Myocyte (in vitro differentiated cells): ENCODE measurements around the gene LSG1. TPM values are rescaled to one million over a fixed set of nuclear protein-coding genes. Genes with fewer than 3 reads are reported as not detected.

ENCODE experiments used
- DNase-seq: peaks from one replicate; pipeline ENCODE4 v3.0.0-alpha.2; 2012; ENCODE audit warnings: low read depth
- polyA plus RNA-seq: library from polyadenylated mRNA; unstranded; fragments of >200 nt; gene quantifications from one replicate; pipeline ENCODE4 v1.2.1, GENCODE V29; 2012; ENCODE audit warnings: missing spikeins
- total RNA-seq: library from RNA; depleted of rRNA; stranded (reverse); fragments of >200 nt; gene quantifications from 2 replicates; pipeline ENCODE4 v1.2.3, GENCODE V29; 2014

The LSG1 gene
- total RNA-seq, result 32.1 and 32.6 TPM in 2 replicates
- 26.5 TPM for polyA plus RNA-seq

DNA sequence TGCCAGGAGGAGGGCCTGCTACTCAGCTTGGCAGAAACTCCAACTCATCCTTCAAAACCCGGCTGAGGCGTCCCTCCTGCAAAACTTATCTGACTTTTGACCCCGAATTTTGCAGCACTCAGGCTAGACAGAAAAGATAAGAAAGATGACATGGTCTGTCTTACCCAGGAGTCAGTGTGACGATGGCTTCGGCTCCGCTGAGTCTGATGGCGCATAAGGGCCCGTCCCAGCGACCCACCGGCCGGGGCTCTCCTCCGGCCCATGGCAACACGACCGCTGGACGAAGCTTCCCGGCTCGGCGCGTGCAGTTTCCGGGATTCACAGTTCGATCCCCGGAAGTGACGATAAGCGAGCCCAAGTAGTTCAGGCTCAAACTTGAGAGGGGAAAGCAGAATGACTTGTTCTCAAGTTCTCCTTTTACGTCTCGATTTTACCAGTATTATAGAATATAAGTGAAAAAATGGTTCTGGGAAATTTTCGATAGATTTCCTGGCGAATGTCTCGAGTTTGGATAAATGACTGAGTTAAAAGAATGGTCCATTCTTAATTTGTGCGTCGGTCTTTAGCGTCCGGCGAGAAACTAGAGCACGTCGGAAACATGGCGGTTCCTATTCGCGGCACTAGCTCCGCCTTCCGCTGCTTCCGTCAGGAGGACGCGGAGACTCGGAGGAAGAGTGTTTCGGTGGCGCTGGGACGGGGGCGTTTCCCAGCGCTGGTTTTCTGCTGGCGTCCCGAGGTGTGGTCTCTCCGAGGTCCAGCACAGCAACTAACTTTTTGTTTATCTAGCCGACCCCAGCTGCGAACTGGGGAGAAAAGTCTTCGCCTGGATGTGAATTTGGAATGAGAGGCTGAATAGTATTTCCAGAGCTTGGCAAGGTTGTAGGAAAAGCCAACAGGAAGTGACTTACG lies at the start of gene LSG1:
LSG1 (minus strand) TSS at position 292 of the 909 bp plus-strand sequence; CDS start at position 263, 29 bp downstream.
- peak; percentile 98 for DNase-seq

GRCh38 chr3:194720048-194720447 lies 48.1 kb upstream of the LSG1 start:
- DNase-seq, result no peak

GRCh38 chr3:194718079-194718478 lies 46.1 kb upstream of the LSG1 start:
- no peak for DNase-seq

DNA sequence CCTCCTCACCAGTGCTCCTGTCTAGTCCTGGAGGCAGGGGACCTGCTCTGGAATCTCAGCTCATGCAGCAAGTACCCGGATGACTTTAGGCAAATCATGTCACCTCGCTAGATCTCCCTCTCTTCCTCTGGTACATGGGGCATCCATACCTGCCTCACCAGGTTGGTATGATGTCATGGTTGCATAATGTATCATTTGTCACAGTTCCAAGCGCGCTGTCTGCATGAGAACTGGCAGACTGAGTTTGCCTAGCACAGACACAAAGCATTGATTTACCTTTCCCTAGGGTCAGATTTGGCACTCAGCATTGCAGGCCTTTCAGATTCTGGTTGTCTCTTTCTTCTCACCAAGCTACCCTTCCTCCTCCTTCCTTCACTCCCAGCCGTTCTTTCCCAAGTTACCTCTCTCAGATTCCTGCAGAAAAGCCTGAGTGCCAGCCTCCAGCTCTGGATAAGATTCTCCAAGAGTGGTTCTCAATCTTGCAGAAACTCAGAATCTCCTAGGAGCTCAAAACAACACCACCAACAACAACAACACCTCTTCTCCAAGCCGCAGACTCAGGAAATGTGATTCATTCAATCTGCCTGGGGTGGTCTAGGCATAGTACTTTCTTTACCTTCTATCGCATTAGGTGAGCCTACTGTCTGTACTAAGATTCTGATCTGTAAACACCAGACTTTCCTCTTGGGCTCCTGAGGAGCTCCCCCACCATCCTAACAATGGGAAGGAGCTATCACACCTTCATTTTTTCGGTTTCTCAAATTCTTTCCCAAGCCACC lies 43.2 kb upstream of the LSG1 start:
- DNase-seq, result no peak

DNA sequence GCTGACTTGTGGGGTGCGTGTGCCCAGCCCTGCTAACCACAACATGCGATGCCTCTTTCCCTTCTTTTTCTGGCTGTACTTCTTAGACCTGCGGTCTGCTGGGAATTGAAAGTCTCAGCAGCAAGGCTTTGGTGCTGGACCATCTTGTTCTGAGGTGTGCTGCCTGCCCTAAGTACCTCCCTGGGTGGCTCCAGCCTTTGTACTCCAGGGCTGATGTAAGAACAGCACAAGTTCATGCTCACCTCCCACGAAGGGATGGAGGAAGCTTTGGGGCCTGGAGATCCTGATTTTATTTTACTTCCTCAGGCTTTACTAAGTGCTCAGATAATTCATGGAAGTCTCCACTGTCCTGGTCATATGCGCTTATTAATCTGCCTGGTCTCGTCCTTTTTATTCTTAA lies 42.6 kb upstream of the LSG1 start:
- DNase-seq, result no peak

GRCh38 chr3:194714137-194714455 lies 42.1 kb upstream of the LSG1 start:
- no peak for DNase-seq

- no peak for DNase-seq
Observed at GRCh38 chr3:194713299-194714136, 41.5 kb upstream of the LSG1 start.

DNA sequence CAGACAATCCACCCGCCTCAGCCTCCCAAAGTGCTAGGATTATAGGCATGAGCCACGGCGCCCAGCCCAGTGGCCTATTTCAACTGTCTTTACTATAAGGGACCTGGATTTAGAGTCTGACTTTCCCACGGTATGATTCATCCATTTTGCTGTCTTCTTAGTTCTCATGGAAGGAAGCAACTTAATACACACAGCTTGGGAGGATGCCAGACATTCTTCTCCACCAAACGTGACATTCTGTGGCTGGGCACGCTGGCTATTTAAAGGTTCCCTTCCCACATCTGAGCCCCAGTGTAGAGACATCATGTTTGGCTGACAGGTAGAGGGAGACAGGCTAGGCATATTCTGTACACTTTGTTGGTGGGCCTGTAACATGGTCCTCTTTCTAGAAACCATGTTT lies 39.9 kb upstream of the LSG1 start:
- DNase-seq, result peak; percentile 100

DNA sequence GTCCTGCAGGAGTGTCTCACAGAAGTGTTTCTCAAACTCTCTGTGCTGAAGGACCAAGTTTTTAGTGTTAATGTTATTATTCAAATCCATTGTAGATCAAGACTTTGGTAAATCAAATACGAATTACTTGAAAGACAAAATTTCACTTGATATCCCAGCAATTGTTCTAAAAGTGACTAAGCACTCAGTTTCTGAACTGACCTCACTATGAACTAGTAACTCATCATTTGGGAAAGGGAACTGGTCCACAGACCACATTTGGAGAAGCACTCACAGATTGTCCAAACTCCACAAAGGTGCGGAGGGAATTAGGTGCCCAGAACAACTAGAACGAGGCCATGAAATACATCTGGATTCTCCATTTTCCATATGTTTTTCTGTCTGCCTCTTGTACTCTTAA lies 39.3 kb upstream of the LSG1 start:
- DNase-seq, result no peak

- no peak for DNase-seq
Observed at GRCh38 chr3:194707147-194707540, 35.2 kb upstream of the LSG1 start.

DNA sequence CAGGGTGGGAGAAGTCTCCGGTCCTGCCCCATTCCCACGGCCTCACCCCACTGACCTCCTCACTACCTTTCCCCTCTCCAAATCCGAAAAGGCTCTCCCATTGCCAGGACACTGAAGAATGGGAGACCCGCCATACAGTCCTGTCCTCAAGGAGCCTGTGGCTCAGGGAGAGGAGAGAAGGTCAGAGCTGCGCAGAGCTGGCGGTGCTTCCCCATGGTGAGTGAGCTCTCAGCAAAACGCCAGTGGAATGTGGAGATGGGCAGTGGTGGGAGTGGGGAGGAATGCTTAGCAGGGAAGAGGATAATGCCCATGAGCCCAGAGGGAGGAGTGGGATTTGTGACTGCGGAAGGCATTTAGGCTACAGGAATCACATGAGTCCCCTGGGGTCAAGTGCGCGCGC lies 33.8 kb upstream of the LSG1 start:
- no peak for DNase-seq

DNA sequence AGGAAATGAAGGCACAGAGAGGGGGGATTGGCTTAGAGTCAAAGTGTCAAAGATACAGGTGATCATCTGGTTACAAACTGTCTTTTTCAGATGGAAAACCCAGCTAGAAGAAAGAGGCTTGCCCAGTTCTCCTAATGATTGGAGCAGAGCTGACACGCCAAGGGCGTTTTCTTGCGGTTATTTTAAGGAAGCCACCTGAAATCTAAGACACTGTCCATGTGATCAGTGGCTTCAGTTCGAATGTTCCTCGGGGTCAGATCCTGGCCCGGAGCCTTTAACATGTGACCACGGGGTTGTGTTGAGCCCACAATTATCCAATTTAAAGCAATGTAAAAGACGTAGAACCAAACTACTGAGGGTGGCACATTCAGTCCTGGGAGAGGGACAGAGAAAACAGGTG lies 33.2 kb upstream of the LSG1 start:
- DNase-seq, result no peak

DNA sequence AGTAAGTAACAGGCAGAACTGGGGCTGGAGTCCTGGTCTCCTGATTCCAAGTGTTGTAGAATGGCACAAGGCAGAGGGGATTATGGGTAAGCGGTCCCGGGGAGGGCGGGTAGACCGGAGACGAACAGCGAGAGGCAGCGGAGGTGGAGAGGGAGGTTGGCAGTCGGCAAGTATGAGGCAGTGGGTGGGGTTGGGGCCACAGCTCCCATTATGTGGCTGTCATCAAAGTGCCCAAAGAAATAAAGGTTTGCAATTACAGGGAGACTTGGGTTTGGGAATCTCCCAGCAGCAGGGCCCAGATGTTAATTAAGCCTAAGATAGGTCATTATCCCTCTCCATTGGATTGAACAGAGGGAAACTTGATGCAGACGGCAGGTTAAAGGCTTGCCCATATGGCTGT lies 30.6 kb upstream of the LSG1 start:
- DNase-seq, result no peak

GRCh38 chr3:194696702-194697101 lies 24.7 kb upstream of the LSG1 start:
- DNase-seq, result no peak

DNA sequence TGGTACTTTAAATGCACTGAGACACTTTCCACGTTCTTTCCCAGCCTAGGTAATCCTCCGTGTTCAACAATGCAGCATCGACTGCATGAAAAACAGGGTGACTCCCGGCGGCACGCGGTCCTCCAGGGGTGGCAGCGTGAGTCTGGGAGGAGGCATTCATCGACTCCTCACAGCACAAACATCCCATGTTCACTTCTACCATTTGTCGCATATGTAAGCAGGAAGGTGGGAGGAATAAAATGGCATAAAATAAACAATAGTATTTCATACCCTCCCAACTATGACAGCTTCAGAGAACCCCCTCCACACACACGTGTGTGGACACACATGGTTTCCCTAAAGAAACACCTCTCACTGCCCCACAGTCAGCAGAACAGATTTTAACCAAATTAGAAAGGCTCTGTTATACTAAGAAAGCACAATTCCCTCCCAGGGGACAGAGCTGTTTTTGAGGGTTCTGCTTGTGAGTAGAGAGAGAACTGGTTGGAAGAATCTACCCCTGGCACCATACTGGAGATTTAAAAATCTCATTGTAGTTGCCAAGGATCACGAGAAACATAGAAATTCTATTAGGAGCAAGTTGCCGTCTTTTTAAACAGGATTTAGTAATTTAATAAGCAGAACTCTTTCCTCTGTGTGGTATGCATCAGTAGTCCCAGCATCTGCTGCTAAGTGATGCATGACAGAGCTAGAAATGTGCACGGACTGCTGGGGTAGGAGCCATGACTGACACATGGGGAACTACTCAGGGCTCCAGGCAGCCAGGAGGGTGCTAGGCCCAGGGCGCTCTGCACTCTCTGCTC lies 19.7 kb upstream of the LSG1 start:
- no peak for DNase-seq

GRCh38 chr3:194690501-194691372 lies 18.7 kb upstream of the LSG1 start:
- DNase-seq, result no peak

DNA sequence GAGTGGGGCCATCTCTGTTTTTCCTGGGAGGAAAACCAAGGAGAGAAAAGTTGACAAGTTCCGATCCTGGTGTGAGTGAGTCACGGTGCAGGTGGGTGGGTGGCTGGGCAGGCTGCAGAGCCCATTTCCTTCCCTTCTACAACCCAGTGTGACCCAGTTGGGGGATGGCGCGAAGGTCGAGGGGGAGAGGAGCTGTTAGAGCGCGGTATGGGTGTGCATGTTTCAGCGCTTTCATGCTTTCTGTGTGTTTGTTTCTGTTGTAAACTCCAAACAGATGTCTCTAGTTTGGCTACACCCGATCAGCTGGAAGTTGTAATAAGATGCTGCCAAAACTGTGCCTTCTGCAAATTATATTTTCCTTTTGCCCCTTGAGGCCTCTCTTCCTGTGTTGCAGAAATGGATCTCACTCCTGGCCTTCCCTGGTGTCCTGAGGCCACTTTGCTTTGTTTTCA lies 17.5 kb upstream of the LSG1 start:
- DNase-seq, result peak; percentile 25

GRCh38 chr3:194688946-194689345 lies 17.0 kb upstream of the LSG1 start:
- DNase-seq, result no peak

- DNase-seq, result no peak
Observed at GRCh38 chr3:194688200-194688740, 16.3 kb upstream of the LSG1 start.
